ENCODE measurements around the gene CUEDC1.

DNA sequence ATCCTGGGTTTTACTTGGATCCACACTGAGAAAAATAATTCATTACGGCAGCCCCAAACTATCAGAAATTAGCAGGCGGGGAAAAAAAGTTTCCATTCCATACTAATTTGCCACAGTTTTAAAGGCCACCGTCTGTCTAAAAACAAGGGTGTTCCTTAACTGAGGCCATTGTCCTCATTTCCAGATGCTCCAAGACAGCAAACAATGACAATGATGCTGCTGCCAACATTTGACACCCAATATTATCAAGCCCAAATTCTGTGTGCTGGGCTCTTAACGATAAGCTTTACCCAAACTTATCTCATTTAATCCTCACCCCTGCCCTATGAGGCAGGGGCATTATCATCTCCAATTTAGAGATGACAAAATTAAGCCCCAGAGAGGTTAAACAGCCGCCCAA is 26.3 kb downstream of the CUEDC1 start:
- TF ChIP-seq POLR2A (IDR thresholded peaks at IDR 0.05; ENCODE audit: low read depth, low read length) (no peak), POLR2AphosphoS5 (IDR thresholded peaks at IDR 0.05; ENCODE audit: low read depth, low read length) (no peak)

Measured in GM12892 (cell line).